HG03139 (cell line): ENCODE data around the gene SNX9.

Experiments used
- ATAC-seq: cut with Tn5 transposase; IDR thresholded peaks from one replicate; pipeline ENCODE4 v1.9.1; 2021; ENCODE audit not compliant: unreplicated experiment

SNX9 gene

DNA sequence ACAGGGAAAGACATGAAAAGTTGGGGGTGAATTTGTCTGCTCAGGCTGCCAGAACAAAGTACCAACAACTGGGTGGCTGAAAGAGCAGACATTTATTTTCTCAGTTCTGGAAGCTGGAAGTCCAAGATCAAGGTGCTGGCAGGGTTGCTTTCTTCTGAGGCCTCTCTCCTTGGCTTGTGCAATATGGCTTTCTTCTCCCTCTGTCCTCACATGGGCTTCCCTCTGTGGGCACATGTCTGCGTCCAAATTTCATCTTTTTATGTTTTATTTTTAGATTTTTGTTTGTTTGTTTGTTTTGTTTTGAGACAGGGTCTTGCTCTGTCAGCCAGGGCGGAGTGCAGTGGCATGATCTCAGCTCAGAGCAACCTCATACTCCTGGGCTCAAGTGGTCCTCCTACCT, 152.4 kb downstream of the SNX9 start:
- ATAC-seq = no peak

DNA sequence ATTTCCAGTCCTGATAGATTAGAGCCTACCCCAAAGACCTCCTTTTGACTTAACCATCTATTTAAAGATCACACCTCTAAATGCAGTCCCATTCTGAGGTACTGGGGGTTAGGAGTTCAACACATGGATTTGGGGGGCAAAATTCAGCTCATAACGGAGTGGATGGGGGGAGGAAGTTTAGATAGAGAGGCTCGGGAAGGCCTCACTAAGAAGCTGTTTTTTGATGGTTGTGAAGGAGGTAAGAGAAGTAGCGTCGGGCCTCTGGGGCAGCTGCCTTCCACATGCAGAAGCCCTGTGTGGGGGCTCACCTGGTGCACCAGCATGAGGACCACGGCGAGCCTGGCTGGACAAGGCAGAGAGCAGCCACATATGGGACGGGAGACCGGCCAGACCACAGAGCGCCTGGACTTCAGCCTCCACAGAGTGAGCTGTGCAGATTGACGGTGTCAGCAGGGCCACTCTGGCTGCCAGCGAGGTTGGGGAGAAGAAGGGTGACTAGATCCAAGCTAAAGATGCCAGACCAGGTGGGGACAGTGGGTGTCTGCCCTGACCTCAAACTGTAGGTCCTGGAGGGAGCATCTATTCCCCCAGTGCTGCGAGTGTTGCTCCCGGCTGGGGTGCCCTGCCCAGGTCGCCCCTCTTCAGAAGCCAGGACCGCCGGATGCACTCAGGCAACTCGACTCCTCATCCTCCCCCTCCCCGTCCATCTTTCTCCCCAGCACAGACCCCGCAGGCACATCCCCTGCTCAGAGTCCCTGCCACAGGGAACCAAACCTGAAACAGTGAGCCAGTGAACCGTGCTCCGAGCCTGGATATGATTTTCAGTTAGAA, 153.5 kb downstream of the SNX9 start:
- ATAC-seq = no peak

GRCh38 chr6:157977176-157977804, 154.2 kb downstream of the SNX9 start:
- no peak for ATAC-seq

DNA sequence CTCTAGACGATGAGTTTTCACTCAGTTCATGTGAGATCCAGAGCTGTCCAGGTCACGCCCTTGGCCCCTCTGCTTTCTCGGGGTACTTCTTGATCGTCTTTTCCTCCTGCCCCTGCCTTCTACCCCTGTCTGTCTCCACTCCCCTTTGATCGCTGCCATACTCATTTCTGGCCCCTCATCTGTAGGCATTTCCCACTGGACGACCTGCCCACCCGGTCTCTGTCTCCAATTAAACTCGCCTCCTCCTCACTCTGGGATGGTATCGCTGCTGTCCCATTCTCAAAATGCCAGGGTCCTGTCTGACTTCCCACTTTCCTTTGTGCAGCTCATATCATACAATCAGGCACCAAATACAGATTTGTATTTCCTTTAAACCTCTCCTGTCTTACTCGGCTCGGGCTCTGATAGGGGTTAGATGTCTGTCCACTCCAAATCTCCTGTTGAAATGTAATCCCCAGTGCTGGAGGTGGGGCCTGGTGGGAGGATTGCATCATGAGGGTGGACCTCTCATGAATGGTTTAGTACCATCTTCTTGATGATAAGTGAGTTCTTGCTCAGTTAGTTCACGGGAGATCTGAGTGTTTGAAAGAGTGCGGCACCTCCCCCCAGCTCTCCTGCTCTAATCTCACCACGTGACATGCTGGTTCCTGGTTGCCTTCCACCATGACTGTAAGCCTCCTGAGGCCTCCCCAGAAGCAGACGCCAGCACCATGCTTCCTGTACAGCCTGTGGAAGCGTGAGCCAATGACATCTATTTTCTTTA, 155.2 kb downstream of the SNX9 start:
- ATAC-seq = no peak

- peak; percentile 2 for ATAC-seq
Measured at GRCh38 chr6:157980288-157981131, 157.5 kb downstream of the SNX9 start.

DNA sequence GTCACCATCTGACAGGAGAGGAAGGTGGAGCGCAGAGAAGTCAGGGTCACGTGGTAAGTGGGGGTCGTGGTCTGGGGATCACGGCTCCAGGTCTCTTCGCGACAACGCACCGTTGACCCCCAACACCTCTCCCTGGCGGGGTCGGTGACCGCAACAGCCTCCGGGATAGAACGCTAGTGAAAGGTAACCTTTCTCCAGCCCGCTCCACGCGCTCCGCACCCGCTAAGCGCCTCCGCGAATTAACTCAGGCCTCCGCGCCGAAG, 158.0 kb downstream of the SNX9 start:
- peak; percentile 18 for ATAC-seq

DNA sequence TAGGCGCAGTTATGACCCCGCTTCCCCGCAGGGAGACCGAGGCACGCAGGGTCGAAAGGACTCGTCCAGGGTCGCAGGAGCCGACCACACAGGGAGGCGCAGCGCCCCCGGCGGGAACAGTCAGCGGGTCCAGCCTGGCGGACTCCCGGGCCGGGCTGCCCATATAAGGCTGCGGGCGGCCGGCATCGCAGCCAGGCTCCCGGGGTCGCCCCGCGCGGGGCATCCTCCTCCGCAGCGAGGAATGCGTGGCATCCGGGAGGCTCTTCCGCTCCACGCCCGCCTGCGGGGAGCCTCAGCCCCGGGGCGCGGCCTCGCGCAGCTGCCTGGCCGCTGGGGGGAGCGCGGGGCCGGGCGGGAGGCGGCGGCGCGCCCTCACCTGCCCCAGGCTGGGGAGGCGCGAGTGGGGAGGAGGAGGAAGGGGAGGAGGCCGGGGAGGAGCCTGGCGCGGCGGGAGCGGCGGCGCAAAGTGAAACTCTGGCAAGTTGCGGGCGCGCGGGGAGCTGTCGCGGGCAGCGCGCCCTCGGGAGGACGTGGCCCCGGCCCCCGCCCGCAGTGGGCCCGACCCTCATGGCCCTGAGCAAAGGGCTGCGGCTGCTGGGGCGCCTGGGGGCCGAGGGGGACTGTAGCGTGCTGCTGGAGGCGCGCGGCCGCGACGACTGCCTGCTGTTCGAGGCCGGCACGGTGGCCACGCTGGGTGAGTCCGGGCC, 158.5 kb downstream of the SNX9 start, which contains the start of gene SYNJ2:
Gene SYNJ2, plus strand, starts transcription at position 469 of the 707 bp plus-strand sequence. Its CDS starts 99 bp downstream, at position 568.
- peak; percentile 63 for ATAC-seq

GRCh38 chr6:157982102-157982562, 159.1 kb downstream of the SNX9 start:
- ATAC-seq = peak; percentile 16

DNA sequence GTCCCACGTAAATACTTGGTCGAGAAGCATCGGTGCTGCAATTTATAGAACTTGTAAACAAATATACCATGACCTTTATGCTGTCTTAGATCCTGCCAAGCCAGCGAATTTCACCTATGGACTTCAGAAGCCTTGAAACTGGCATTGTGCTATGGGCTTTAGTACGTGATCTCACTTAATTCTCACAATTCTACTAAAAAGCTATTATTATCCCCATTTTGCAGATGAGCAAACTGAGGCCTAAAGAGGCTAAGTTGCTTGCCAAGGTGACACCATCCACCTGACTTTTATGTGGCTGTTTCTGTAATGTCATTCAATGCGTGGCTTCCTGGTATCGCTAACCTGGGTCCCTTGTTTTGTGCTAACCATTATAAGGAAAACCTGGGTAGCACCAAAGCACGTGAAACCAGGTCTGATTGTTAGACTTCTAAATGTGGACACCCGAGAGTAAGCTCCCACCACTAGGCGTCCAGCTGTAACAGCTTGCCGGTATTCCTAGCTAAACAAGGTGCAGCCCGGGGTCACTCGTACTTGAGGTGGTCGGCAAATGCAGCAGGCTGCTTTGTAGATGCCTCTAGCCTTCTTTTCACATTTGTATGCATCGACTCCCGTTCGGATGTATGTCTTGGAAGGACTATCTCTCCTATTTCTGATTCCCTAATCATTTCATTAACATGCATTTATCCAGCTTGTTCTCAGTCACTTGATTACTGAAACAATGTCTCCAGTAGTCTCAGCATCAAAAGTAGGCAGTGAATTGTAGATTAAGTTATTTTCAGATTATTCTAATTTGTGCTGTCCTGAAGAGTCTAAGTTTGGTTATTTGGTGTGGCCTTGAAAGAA, 159.7 kb downstream of the SNX9 start:
- ATAC-seq = no peak

DNA sequence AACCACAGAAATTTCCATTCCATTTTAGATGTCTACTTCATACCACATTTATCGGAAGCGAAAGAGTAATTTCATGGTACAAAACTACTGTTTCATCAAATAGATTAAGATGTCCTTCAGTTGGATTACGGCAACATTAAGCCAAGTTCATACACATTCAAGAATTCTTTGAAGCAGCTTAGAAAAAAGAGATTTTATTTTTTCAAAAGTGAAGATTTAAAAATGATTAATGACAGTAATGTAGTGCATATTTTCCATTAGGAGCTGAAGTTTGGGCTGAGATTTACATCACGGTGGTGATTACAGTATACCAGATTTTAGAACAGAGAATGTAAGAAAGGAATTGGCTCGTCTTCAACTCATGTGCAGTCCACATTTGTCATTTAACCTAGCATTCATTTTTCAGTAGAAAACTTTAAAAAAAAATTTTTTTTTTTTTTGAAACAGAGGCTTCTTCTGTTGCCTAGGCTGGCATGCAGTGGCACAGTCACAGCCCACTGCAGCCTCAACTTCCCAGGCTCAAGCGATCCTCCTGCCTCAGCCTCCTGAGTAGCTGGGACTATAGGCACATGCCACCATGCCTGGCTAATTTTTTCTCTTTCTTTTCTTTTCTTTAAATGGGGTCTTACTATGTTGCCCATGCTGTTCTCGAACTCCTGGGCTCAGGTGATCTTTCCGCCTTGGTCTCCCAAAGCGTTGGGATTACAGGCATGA, 160.5 kb downstream of the SNX9 start:
- ATAC-seq = no peak

DNA sequence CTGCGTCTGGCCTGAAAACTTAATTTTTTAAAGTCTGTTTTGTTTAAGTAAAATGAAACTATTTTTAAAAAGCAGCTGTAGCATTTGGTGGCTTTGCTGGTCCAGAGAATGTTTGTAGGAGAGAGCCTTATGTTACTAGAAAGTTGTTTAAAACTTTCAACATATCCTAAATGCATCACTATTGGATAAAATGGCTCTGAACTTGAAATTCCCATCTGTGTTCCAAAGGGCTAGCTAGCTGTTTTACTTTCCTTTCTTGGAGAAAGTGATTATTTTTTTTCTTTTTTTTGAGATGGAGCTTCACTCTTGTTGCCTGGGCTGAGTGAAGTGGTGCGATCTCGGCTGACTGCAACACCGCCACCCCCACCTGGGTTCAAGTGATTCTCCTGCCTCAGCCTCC, 161.1 kb downstream of the SNX9 start:
- ATAC-seq = no peak

GRCh38 chr6:157984686-157985225, 161.7 kb downstream of the SNX9 start:
- no peak for ATAC-seq

DNA sequence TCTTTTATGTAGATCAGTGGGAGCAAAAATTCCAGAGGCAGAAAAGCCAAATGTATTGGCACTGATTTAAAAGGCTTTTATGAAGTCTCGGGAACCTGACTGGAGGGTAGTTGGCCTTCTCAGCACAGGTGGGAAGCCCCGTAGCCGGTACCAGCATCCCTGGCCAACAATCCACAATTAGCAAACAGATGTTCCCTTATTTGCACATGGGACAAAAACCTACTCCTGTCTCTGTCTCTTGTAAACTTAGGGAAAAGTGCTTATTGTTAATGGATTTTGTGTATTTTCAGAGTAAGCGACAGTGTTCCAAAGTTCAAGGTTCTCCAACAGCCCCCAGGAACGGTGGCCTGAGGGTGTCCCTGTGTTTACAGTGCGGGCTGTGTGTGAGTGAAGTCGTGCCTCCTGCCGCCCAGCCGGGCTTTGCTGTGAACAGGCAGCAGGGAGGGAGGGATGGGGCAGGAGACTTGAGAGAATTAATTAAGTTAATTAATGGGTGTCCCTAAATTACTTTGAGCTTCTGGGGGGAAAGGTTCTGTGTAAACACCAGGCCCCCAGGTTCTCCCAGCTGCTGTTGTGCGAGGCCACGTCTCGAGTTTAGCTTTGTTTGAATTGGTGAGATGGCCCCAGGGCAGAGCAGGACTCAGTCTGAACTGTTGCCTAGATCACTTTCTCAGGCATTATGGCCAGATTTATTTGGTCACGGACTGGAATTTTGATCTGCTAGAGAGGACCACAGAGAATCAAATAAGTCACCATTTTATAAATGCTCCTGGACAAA, 162.5 kb downstream of the SNX9 start:
- no peak for ATAC-seq

DNA sequence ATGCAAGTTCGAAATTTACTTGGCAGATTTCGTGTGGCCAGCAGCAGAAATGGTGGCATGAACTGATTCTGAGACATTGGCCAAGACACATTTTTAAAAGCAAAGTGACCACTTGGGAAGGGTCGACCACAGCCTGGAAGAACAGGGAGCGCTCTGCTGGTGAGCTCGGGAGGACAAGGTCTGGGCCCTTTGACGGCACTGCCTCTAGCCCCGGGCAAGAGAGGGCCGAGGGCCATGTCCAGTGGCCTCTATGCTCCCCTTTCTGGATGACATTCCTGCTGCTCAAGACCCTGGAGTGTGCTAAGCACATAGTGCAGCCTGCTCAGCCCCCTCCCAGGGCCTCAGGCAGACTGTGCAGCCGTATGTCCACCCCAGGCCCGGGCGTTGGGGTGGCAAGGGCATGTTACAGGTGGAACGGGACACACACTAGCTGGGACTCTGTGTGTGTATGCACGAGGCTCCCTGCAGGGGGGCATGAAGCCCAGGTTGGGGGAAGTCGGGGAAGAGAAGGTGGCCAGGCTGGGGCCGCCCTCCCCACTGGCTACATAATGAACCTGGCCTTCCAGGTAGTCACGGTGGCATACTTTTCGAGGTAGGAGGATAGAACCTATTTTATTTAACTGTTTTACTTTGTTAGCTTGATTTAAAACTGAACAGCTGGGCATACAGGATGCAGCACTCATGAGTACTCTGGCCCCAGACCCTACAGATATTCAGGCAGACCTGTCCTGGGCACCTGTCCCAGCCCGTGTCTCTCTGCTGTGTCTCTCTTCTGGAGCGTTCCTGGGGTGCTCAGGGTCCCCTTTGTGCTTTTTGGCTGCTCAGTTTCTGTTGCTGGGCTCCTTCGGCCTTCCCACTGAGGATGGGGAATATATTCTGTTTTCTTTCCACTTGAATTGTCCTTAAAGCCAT, 165.0 kb downstream of the SNX9 start:
- no peak for ATAC-seq

DNA sequence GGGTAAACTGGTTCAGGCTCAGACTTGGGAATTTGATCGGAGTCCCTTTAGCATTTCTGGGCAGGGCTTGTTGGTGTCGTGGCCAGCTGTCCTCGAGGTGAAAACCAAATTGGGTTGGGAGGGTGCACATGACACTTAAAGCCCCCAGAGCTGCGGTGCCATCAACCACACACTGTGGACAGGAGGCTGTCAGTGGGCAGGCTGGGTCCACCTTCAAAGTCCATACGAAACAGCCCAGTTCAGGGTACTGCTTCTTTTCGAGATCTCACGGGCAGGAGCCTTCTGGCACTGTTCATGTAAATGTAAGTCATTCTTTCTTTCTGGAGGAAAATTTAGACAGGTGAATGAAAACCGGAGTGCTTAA, 165.6 kb downstream of the SNX9 start:
- no peak for ATAC-seq

DNA sequence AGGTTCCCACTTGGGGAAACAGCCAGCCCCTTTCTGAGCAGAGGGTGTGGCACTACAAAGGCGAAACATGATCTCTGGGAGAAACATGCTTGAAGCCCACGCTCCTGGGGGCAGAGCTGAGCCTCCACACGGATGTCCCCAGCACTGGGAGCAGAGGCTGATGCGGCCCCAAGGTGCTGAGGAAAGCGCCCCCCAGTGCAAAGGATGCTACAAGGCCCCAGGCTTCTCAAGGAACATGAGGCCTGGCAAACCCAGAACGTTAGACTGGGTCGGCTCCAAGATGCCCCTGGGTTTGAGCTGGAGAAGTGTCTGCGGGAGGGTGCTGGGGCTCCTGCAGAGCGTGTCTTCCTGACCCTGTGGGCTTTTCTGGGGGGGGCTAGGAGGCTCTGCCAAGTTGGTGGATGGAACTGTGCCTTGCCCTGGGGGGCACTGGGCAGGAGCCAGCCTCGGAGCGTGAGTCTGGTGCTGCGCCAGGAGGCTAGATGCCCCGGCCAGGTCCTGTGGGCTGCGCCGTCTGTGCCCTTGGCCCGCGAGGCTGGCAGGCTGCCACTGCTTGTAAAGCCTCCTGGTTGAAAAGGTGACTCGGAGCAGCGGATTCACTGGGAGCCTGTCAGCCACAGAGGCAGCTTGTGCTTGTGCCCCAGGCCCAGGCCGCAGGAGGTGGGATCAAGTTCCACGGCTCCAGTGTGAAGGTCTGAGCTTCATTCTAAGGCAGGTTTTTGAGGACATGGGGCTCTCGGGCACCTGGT, 166.7 kb downstream of the SNX9 start:
- no peak for ATAC-seq
